HG03280 (cell line): ENCODE data around the gene CDIP1.
A peak's percentile ranks its signal among the peaks of the same experiment; 100 is the strongest.

Experiments used
- ATAC-seq: cut with Tn5 transposase; IDR thresholded peaks from one replicate; pipeline ENCODE4 v1.9.1; 2021; ENCODE audit warnings: mild to moderate bottlenecking, moderate library complexity; ENCODE audit not compliant: unreplicated experiment

Gene CDIP1

DNA sequence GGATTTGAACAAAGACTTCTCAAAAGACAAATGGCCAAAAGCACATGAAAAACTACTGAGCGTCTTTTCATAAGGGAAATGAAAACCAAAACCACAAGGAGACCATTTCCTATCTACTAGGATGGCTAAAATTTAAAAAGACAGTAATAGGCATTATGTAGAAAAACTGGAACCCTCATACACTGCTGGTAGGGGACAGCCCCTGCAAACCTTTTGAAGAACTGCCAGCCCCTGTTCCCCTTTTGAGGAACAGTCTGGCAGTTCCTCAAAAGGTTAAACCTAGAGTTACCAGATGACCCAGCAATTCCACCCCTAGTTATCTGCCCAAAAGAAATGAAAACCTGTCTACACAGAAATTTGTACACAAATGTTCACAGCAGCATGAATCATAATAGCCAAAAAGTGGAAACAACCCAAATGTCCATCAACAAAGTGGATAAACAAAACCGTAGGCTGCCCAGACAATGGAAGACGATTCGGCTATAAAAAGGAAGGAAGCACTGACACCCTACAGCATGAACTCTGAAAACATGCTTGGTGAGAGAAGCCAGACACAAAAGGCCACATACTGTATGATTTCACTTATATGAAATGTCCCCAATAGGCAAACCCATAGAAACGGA, 22.9 kb downstream of the CDIP1 start:
- ATAC-seq: peak; percentile 54

DNA sequence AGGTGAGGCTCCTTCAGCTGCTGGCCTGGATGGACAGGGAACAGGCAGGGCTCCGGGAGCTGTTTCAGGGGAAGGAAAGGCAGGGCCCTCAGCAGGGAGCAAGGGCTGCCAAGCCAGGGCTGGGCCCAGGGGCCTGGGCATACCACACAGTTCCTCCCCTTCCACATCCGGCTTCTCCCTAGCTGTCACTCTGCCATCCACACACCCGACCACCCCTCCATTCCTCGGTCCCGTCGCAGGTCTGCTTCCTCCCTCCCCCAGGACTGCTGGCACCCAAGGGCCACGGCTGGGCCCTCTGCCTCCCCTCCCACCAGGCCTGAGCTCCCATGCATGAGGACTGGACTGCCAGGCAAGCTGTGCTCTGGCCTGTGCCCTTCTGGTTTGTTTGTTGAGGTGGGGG, 24.0 kb downstream of the CDIP1 start:
- ATAC-seq: no peak

DNA sequence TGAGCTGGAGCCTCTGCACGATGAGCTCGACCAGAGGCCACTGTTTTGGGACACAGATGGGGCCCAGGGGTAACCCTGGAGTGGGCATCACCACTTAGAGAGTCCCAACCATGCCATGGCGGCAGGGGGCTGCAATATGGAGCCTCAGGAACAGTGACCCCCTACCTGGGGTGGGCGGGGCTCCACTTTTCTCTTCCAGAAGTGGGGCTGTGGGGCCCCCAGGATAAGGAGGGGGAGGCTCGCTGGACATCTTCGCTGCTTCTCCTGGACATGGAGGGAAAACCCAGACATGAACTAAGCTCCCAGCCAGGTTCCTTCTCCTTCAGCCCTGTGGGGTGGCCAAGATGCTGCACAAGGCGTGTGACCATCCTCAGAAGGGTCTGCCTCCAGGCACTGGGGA, 24.7 kb downstream of the CDIP1 start:
- no peak for ATAC-seq

DNA sequence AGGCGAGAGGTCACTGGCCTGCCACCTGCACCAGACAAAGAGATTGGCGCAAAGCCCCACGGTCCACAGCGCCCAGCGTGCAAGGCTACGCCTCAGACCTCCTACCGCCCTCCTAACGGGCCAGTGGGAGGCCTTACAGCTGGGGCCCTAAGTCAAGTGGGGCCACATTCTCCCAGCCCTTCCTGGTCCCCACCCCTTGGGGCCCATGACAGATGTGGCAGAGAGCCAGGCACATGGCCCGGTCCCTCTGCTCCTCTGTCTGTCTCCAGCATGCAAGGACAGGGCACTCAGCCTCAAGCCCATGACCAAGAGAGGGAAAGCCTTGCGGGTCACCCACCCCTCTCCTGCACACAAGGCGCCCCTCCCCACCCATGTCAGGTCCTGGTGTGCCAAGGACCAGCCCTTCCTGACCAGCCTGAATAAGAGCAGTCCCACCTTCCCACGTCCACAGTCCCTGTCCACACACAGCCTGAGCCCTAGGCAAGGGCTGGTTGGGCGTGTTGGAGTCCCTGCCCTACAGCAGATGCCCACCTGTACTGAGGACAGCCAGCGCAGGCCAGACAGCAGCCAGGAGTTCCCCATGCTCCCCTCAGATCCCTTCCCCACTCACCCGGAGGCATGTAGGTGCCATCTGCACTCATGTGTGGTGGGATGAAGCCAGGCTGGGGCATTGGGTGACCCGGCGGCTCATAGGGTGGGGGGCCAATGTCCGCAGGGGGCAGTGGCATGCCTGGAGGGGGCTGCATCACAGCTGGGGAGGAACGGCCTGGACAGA, 25.3 kb downstream of the CDIP1 start:
- ATAC-seq: no peak

DNA sequence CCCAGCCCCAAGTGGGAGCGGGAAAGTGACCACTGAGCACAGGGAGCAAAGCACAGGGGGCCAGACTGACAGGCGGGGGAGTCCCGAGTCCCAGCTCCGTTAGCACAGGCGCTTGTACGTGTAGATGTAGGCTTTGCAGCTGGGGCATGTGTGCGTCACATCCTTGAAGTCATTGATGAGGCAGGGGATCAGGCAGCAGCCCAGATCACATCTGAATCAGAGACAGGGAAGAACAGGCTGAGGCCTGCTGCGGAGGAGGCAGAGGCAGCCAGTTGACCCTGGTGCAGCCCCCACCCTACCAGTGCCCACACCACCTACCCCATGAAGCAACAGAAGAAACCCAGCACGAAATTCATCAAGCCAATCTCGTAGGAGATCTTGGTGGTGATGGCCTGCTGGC, 26.1 kb downstream of the CDIP1 start:
- no peak for ATAC-seq

DNA sequence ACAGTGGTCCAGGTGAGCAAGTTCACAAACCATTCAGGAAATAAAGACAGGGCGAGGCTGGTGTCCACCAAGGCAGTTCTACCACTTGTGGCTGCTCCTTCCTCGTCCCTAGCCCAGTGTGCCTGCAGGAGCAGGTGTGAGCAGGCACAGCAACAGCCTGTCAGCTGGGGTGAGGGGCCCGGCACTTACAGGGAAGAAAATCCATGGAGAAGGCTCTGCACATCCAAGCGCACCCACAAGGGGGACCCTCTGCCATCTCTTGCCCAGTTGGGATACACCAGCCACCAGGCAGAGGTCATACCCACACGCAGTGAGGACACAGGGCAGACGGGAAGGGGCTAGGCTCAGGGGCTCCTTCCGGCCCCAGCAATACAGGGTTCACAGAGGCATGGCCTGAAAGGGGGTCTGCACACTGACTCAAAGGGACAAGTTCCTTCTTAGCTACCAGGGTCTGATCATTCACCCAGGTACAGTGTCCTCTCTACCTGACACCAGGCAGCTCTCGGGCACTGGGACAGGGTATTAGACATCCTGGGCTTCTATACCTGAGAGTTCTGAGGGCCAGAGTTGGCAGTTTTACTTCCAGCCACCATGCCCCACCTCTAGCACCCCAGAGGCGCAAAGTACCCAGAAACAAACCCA, 27.0 kb downstream of the CDIP1 start:
- ATAC-seq: no peak

DNA sequence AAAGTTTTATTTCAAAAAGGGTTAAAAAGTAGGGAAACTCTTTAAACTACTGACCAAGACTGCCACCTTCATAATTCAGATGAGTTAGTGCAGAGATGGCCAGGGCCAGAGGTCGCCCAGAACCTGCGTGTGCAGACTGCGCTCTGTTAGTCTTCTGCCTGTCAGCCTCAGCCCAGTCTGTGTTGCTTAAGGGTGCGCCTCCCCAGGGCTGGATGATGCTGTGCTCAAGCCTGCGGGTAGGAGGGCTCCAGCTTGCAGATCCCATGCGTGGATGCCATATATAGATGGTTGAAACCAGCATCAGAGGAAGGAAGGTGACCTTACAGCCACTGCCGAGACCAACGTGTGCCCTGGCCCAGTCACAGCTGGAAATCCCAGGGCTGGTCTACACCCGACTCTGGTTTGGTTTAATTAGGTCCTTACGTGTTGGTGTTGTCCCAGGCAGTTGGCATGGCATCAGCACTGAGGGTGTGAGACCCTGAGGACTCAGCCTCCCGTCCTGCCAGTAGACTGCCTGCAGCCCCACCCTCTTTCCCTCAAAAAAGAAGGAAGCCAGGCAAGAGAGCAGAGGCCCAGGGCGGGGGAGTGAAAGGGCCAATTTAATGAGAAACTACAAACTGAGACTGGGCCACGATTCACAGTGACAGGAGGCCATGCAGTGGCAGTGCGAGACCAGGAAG, 27.7 kb downstream of the CDIP1 start:
- ATAC-seq: no peak

DNA sequence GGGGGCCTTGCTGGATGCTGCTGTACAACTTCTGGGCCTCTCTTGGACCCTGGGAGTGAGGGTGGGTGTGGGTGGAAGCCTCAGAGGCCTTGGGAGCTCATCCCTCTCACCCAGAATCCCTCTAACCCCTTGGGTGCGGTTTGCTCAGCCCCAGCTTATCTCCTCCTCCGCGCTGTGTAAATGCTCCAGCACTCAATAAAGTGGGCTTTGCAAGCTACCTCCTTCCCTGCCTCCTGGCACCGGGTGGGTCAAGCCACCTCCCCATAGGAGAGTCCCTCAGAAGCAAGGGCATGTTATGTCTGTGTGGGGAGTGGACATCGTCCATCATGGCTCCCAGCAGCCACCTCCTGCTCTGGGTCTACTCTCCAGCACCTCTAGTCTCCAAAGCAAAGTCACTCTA, 28.4 kb downstream of the CDIP1 start:
- ATAC-seq: no peak

DNA sequence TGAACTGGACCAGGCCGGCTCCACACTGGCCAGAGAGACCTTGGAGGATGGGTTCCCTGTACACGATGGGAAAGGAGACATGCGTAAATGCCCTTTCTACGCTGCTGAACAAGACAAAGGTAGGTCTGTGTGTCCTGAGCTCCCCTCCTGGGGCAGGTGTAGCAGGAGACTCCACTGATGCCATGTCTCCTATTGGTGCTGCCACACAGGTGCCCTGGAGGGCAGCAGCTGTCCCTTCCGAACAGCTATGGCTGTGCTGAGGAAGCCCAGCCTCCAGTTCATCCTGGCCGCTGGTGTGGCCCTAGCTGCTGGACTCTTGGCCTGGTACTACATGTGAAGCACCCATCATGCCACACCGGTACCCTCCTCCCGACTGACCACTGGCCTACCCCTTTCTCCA, 29.2 kb downstream of the CDIP1 start:
- ATAC-seq: no peak

DNA sequence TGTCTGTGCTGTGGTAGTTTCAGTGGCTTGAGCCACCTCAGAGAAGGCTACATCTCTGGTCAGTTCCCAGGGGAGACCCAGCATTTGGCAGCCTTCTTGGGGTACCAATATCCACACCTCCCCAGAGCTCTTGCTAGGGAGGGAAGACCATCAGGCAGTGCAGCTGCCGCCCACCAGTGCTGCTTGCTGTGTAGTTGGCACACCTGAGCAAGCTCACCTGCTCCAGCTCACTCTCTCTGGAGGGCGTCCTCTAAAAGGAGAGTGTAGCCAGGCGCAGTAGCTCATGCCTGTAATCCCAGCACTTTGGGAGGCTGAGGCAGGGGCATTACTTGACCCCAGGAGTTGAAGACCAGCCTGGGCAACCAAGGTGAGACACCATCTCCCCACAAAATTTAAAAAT, 29.8 kb downstream of the CDIP1 start:
- ATAC-seq: no peak

DNA sequence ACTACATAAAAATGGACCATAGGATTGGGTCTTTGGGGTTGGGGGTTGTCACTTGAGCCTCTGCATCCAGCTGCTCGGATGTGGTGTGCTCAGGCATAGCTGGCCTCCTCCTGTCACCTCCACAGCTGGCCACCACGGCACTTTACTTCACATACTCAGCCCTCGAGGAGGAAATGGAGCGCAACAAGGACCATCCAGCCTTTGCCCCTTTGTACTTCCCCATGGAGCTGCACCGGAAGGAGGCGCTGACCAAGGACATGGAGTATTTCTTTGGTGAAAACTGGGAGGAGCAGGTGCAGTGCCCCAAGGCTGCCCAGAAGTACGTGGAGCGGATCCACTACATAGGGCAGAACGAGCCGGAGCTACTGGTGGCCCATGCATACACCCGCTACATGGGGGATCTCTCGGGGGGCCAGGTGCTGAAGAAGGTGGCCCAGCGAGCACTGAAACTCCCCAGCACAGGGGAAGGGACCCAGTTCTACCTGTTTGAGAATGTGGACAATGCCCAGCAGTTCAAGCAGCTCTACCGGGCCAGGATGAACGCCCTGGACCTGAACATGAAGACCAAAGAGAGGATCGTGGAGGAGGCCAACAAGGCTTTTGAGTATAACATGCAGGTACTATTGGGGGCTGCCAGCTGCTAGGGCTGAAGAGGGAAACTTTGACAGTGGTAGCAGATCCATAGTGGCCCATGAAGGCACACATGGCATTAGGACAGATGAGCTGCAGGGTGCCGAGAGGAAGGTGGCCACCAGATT, 30.8 kb downstream of the CDIP1 start:
- ATAC-seq: no peak

DNA sequence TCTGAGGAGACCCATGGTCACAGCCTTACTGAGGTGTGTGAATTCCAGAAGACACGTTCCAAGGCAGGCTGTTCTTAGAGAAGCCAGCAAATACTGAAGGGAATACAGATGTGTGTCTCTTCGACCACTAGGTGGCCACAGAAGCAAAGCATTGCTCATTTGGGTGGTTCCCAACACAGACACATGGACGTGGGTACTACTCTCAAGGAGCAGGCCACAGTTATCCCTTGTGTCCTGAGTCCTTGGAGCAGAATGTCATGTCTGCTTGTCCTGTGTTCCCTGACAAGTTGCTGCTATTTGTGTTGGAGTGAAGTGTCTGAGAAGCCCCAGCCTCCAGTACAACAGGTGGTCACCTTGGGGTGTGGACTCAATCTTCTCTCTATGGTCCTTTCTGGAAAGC, 32.1 kb downstream of the CDIP1 start:
- ATAC-seq: peak; percentile 57

DNA sequence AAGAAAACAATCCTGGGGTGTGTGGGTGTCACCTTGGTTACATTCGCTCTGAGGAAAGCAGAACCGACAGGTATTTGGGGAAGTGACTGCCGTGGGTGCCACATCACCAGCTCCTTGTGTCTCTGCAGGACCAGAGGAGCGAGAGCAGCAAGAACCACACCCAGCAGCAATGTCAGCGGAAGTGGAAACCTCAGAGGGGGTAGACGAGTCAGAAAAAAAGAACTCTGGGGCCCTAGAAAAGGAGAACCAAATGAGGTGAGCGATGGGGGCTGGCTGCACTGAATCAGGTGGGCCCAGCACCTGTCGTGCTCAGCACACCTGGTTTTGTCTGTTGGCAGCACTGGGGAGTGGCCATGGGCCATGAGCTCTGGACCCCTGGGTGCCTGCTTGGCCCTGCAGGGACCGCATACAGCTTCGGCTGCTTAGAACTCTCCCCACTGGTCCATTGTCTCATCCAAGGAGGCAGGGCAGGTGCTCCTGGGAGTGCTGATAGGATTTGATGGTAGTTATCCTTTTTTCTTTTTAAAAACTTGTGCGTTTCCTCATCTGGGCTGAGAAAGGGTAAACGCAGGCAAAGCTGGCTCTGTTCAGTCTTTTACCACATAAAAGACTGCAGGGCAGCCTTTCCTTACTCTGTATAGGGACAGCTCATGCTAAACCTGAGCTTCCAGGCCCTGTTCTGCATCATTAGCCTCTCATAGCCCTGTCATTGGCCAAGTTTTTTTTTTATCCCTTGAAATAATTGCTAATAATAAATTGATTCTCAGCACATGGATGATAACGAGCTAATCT, 33.0 kb downstream of the CDIP1 start:
- ATAC-seq: peak; percentile 75

DNA sequence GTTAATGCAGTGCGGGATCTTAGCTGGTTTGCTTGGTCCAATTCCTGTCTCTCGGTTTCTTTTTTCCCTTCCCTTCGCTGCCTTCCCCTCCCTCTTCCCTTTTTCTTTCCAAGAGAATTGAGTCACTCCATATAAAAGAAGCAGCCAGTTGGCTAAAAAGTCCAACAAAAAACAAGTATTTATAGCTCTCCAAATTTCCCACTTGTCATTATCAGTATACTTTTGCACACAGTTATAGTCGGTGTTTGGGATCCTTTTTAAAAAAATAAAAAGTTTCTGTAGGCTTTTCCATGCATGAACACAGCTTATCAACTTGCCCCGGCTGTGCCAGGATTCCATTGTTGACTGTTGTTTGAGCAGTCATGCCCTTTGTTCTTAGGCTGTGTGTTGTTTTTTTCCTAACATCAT, 37.5 kb downstream of the CDIP1 start:
- ATAC-seq: no peak

DNA sequence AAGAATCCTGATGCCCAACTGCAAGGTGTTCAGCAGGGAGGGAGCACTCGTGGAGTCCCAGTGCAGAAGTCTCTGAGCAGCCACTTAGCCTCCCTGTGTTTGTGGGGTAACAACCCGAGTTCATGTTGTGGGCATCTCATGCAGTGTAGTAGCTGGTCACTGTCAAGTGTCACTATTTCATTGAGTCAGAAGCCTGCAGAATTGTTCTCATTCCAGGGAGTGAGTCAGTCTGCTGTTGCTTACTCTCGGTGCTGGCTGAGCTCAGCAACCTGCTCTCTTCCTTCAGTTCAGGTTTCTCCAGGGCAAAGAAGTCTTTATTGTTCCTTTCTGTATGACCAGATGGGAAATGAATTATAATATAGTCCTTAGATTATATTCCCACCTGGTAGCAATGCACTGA, 38.3 kb downstream of the CDIP1 start:
- ATAC-seq: no peak

DNA sequence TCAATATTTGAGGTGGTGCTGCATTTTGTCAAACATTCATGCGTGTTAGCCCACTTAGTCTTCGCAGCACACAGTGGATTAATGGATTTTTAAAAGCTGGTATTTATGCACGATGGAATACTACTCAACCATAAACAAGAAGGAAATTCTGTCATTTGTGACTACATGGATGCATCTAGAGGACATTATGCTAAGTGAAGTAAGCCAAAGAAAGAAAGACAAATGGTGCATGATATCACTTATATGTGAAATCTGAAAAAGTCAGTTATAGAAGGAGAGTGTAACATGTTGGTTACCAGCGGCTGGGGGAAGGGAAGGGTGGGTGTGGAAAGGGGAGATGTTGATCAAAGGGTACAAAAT, 39.4 kb downstream of the CDIP1 start:
- no peak for ATAC-seq

DNA sequence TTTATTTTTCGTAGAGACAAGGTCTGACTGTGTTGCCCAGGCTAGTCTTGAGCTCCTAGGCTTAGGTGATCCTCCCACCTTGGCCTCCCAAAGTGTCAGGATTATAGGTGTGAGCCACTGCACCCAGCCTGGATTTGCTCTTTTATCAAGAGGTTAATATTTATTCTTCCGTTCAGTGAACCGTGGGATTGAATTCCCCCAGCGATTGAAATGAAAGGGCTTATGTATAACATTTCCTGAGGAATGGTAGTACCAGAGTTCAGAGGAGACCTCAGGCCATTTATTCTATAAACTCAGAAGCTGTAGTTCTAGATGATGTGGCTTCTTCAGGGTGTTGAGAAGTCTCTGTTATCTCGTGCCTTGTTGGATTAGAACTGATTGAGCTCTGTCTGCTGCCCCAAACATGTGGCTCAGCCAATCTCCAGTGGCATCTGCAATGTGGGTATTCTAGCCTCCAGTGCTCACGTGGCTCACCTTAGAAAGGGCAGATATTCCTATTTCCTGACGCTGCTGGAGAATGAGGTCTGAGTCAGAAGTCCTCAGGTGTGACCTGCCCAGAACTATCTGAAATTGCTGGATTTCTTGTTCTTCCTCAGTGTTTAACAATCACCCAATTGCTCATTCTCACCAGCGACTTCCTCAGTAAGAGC, 39.9 kb downstream of the CDIP1 start:
- no peak for ATAC-seq

DNA sequence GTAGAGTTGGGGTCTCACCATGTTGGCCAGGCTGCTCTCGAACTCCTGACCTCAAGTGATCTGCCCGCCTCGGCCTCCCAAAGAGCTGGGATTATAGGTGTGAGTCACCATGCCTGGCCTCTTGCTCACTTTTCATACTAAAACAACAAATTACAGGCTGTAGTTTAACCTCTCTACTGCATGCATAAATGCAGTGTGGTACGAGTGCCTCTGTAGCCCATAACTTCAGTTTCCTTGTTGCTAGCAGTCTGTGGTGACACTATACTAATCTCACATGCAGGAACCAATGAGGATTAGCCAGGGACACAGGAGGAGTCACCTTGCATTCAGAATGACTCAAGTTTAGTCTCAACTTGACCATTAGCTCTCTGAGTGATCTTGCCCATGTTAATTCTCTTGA, 42.3 kb downstream of the CDIP1 start:
- ATAC-seq: no peak

DNA sequence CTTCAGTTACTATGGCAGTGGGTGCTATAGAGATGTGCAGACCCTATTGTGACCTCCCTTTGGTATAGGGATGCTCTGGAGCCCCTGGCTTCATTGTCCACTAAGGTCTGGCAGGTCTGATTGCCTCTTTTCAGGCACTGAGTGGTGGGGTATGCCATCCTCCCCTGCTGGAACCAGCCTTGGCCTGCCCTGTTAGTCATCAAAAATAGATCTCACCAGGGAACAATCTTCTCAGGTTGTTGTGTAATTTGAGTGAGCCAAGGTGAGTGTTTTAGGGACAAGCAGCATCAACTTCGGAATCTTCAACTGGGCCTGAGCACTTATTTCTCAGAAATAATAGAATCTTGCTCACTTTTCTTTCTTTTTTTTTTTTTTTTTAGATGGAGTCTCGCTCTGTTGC, 42.8 kb downstream of the CDIP1 start:
- ATAC-seq: no peak
